Motor neuron (in vitro differentiated cells): ENCODE measurements around the gene CDK5. TPM values are rescaled to one million over a fixed set of nuclear protein-coding genes. Genes with fewer than 3 reads are reported as not detected.

Source experiments
- ATAC-seq, 8 experiments: fragments of 200-7000 bp; cut with Tn5 transposase; replicated peaks in 6 of 8; 2 replicates each; pipeline ENCODE4 v1.8.0; 2021; ENCODE audit warnings: mild to moderate bottlenecking in 8 of 8, moderate library complexity in 8 of 8
- H3K27ac ChIP-seq, 2 donors: fragments of 250-450 bp; sonication (Bioruptor Pico); 2 replicates each; pipeline ENCODE4 v1.9.0; 2021; ENCODE audit warnings: antibody characterized with exemption in 2 of 2, mild to moderate bottlenecking in 2 of 2, moderate library complexity in 1 of 2
- H3K4me1 ChIP-seq, 2 donors: fragments of 250-450 bp; sonication (Bioruptor Pico); replicated peaks in 1 of 2; 2 replicates each; pipeline ENCODE4 v1.6.1; 2021; ENCODE audit warnings: antibody characterized with exemption in 2 of 2, mild to moderate bottlenecking in 2 of 2, moderate library complexity in 1 of 2
- H3K4me3 ChIP-seq, 5 donors: fragments of 250-450 bp; sonication (Bioruptor Pico); 2 replicates each; pipeline ENCODE4 v1.9.0; 2021; ENCODE audit warnings: antibody characterized with exemption in 5 of 5, mild to moderate bottlenecking in 5 of 5, moderate library complexity in 4 of 5
- WGBS, 10 experiments: fragments of 450-650 bp; shearing (Covaris generic); methylation state at CpG; one replicate each; pipeline ENCODE4 v1.0.0; 2022; 5-methylcytosine and 5-hydroxymethylcytosine counted together
- in situ Hi-C, 9 experiments: fragments of 400-800 bp; cut with MboI; loops; one replicate each; pipeline ENCODE4 v1.15.0; 2021; ENCODE audit warnings: low sequenced_read_pairs in 9 of 9, low pct_unique_long_range_greater_than_20kb in 2 of 9; ENCODE audit not compliant: unreplicated experiment in 9 of 9
- total RNA-seq, 8 experiments: library from RNA; unstranded; fragments of 300-600 nt; gene quantifications; 2 replicates each; pipeline versions ENCODE4 v1.2.3 to v1.2.4, GENCODE V29; 2022

Gene CDK5
- total RNA-seq, 8 experiments from 2014 or later: 18.7 to 28.6 (median 22.3) TPM

DNA sequence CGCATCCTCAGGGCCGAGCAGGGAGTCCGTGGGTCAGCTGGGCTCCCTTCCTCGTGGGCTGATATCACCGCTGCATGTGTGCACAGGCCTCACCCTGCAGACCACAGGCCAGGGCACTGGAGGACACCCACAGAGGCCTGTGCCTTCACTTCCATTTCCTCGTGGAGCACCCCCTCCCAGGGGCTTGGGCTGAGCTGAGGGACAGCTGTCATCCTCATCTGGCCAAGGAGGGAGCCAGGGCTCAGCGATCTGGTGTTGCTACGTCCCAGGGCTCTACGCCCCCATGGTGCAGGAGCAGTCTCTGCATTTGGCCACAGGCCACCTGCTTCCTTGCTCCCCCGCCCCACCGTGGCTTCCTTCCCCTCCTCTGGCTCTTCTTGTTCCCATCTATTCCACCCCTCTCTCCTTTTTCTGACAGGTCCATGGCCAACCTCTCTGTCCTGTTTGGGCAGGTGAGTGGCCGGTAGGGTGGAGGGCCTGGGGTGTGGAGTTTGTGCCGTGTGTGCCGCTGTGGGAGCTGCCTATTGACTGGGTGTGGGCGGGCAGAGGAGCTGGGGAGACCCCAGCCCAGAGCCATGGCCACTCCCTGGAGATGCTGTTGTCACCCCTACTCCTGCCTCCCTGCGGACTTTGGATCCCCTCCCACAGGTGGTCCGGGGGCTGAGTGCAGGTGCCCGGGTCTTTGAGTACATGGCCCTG, 17.7 kb downstream of the CDK5 start:
- peak in 2 of 8 experiments; percentile 2 to 4 for ATAC-seq
- Histone ChIP-seq H3K4me1 (peaks cover 0 to 13% of the 10 kb centered on the region in 2 donors), H3K27ac (peak overlapping the region in 1 of 2 donors; percentile 51), H3K4me3 (no peak overlapping the region)
- WGBS, 10 experiments: 0 to 100% (median 40%) methylated on average over 1 to 4 of the region's 18 CpGs; no CpG with 5 or more reads in 3 of the 10 experiments
- in situ Hi-C loops: no loop called here

DNA sequence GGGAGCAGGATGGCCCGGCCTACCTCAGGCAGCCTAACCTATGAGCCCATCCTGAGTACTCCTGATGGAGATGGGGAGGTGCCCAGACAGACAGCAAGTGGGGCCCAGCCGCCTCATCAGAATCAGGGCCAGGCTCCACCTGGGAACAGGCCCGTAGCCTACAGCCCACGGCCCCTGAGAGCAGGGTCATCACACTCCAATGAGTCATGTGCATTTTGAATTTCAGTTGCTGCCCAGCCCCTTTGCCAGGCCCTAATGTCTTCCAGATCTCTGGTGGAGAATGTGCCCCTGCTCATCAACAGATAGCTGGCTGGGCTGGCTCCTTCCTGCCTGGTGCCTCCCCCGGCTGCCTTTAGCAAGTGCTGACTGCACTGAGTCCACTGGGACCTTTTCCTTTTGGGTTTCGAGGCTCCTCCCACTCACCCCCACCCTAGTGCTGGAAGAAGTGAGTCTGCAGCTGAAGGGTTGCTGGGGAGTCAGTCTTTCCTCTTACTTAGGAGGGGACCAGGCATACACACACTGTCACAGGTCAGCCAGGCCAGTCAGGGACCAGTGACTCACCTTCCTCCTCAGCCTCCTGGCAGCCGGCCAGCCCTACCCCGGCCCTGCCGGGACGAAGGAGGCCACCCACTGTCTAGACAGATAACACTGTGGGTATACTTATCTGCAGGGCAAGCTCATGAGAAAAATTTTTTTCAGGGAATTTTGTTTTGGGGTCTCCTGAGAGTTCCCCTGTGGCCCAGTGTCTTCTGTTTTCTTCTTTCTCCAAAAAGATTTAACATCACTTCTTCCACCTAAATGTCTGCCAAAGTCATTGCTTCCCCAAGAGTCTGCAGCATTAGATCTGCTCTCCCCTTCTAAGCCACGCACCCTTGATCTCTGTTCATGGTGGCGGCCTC, 18.5 kb downstream of the CDK5 start:
- in situ Hi-C loops: no loop called here

DNA sequence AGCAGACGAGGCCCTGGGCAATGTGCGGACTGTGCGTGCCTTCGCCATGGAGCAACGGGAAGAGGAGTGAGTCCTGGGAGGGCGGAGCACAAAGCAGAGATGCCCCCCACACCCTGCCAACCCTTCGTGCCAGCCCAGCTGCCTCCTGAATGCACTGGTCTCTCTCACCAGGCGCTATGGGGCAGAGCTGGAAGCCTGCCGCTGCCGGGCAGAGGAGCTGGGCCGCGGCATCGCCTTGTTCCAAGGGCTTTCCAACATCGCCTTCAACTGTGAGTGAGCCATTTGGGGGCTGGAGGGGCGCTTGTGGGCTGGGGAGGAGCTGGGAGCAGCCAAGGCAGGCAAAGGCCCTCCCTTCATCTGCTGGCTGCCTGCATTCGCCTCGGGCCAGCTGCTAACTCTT, 21.8 kb downstream of the CDK5 start:
- H3K27ac ChIP-seq: no peak overlapping the region
- H3K4me1 ChIP-seq: peaks cover 0 to 13% of the 10 kb centered on the region in 2 donors
- WGBS, 10 experiments: 85 to 90% methylated on average over 2 to 9 of the region's 17 CpGs; no CpG with 5 or more reads in 8 of the 10 experiments
- H3K4me3 ChIP-seq: no peak overlapping the region
- in situ Hi-C loops: no loop called here
- ATAC-seq: no peak

More for the DNA sequence above, 18.5 kb downstream of the CDK5 start:
- Histone ChIP-seq H3K4me3 (no peak overlapping the region), H3K27ac (peak overlapping the region in 1 of 2 donors; percentile 76), H3K4me1 (peaks cover 0 to 13% of the 10 kb centered on the region in 2 donors)
- 0 to 80% (median 48%) methylated on average over 1 to 9 of the region's 12 CpGs; no CpG with 5 or more reads in 4 of the 10 experiments for whole genome bisulfite sequencing, 10 experiments
- peak; percentile 87 to 92 (median 91) for ATAC-seq

DNA sequence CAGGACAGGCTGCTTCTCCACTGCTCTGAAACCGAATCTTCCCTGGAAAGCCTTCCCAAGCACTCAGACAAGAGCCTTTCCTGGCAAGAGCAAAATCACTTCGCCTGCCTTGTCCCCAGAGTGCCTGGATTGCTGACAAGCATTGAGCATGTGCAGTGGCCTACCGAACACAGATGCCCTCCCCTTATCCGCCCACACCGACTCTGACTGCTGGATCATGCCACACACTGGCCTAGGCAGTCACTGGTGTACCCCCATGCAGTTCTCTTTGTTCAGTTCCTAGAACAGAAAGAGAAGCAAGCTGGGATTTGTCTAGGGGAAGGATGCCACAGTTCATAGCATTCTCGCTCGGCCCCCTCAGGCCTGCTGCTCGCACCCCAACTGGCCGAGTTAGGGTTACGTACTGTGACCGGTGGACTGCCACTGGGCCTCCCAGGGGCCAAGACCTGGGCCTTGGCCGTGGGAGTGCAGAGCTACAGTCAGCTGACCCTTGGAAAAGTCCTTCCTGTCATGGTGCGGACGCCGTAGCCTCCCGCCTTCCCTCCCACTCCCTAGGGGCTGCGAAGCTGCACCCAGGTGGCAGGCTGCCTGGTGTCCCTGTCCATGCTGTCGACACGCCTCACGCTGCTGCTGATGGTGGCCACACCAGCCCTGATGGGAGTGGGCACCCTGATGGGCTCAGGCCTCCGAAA, 22.5 kb downstream of the CDK5 start:
- in situ Hi-C loops: no loop called here

DNA sequence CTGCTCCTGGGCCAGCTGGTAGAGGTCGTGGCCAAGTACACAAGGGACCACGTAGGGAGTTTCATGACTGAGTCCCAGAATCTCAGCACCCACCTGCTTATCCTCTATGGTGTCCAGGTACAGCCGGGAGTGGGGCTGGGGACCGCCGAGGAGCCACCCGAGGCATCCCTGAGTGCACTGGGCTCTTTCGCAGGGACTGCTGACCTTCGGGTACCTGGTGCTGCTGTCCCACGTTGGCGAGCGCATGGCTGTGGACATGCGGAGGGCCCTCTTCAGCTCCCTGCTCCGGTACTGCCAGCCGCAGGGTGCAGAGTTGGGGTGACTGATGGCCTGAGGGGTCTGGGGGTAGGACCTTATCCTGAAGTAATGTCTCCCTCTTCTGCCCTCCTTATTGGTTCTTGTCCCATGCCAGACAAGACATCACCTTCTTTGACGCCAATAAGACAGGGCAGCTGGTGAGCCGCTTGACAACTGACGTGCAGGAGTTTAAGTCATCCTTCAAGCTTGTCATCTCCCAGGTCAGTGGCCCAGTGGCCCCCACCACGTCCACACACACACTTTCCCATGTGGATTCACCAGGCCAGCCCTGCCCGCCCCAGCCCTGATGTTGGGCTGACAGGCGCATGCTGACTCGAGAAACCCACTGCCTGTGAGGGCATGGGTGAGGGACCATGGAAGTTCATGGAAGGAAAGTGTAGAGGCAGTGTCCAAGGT, 23.2 kb downstream of the CDK5 start:
- no peak for ATAC-seq
- H3K4me1 ChIP-seq: peaks cover 0 to 11% of the 10 kb centered on the region in 2 donors
- WGBS, 10 experiments: 80 to 100% (median 88%) methylated on average over 1 to 12 of the region's 21 CpGs; no CpG with 5 or more reads in 3 of the 10 experiments
- no peak overlapping the region for H3K4me3 ChIP-seq
- H3K27ac ChIP-seq: no peak overlapping the region
- in situ Hi-C loops: no loop called here

More for the DNA sequence above, 22.5 kb downstream of the CDK5 start:
- H3K4me1 ChIP-seq: peaks cover 0 to 13% of the 10 kb centered on the region in 2 donors
- H3K4me3 ChIP-seq: no peak overlapping the region
- ATAC-seq: no peak
- no peak overlapping the region for H3K27ac ChIP-seq
- WGBS, 10 experiments: 60 to 100% (median 83%) methylated on average over 1 to 3 of the region's 21 CpGs; no CpG with 5 or more reads in 5 of the 10 experiments

DNA sequence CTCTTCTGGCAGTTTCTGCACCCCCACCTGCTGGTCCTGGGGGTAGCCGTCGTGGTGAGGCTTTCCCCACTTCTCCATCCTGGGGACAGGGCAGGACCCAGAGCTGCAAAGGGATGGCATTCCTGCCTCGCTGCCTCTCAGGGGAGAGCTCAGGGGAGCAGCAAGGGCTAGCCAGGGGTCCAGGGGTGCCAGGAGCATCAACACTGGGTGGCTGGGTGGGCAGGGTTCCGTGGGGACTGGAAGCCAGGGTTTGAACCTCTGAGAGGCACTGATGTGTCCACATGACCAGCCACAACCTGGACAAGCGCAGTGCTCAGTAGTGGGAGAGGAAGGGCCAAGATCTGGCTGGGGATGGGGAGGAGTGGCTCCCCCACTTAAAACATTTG, 23.8 kb downstream of the CDK5 start:
- H3K4me1 ChIP-seq: peaks cover 4 to 9% of the 10 kb centered on the region in 2 donors
- in situ Hi-C loops: no loop called here
- no peak overlapping the region for H3K4me3 ChIP-seq
- 40 to 100% (median 80%) methylated on average over 1 to 2 of the region's 5 CpGs; no CpG with 5 or more reads in 6 of the 10 experiments for WGBS, 10 experiments
- no peak for ATAC-seq
- no peak overlapping the region for H3K27ac ChIP-seq

DNA sequence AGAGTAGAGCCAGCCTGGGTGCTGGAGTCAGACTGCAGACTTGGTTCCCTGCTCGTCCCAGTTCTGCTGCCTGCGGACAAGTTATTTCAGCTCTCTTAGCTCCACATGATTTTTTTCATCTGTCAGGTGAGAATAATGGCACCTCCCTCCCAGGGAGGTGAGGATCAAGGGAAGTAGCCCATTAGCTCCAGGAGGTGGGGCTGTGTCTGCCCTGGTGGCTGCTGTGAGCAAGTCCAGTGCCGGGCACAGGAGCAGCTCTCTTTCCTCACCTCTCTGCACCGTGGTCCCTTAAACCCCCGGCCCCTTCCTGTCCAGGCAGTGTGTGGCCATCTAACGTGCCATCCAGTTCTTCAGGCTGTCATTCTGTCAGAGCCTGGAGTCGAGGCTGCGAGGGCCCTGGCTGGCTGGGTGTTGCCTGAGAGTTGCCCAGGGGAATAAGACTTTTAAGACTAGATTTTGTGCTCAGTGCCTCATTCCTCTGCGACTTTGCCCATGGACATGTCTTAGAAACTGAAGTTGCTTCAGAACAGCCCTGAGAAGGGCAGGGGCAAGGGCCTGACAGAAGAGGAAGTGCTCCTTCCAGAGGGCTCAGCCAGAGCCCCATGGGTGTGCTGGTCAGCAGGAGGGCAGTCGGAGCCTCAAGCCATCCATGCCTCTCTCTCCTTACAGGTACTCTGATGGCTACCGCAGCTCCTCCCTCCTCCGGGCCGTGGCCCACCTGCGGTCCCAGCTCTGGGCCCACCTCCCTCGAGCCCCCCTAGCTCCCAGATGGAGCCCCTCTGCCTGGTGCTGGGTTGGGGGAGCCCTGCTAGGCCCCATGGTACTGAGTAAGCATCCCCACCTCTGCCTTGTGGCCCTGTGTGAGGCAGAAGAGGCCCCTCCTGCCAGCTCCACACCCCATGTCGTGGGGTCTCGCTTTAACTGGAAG, 24.5 kb downstream of the CDK5 start:
- in situ Hi-C loops: no loop called here
- ATAC-seq: no peak

DNA sequence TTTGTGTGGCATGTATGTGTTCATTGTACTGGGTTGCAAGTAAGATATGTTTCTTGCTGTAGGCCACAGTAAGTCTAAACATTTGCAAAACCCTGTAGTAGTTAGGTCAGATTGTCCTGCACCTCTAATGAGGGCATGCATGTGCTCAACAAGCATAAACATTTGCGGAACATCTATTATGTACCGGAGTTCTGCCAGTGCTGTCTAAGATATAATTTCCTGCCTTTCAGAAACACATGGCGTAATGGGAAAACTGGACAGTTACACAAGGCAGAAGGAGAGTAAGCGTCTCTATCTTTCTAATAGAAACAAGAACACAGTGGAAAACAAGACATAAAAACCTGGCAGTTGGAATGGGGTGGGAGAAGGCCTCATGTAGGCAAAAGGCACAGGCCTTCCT, 26.7 kb downstream of the CDK5 start:
- in situ Hi-C loops: no loop called here
- no peak overlapping the region for H3K27ac ChIP-seq
- WGBS, 10 experiments: 67 to 100% (median 94%) methylated on average over 2 to 4 of the region's 4 CpGs; no CpG with 5 or more reads in 1 of the 10 experiments
- no peak overlapping the region for H3K4me3 ChIP-seq
- no peak for ATAC-seq
- peaks cover 9 to 11% of the 10 kb centered on the region in 2 donors for H3K4me1 ChIP-seq

More for the DNA sequence above, 24.5 kb downstream of the CDK5 start:
- WGBS, 10 experiments: 75 to 100% (median 90%) methylated on average over 1 to 6 of the region's 17 CpGs; no CpG with 5 or more reads in 3 of the 10 experiments
- no peak overlapping the region for H3K27ac ChIP-seq
- no peak overlapping the region for H3K4me3 ChIP-seq
- peaks cover 4 to 6% of the 10 kb centered on the region in 2 donors for H3K4me1 ChIP-seq

DNA sequence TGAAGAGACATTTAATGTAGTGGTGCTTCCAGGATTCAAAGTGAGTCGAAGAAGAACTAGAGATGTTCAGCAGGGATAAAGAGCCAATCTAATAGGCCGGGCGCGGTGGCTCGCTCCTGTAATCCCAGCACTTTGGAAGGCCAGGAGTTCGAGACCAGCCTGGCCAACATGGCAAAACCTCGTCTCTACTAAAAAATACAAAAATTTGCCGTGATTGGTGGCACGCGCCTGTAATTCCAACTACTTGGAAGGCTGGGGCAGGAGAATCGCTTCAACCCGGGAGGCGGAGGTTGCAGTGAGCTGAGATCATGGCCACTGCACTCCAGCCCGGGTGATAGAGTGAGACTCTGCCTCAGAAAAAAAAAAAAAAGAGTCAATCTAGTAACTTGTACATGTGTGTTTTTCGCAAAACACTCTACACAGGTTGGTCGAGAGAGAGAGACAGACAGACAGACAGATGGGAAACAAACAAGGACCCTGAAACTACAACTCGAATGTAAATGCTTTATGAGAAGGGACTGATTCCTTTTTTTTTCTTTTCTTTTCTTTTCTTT, 28.7 kb downstream of the CDK5 start:
- peak in 2 of 8 experiments; percentile 1 to 3 for ATAC-seq
- in situ Hi-C loops: no loop called here
- Histone ChIP-seq H3K4me3 (peak overlapping the region; percentile 77 to 99 (median 89)), H3K27ac (peak overlapping the region; percentile 86 to 87), H3K4me1 (peaks cover 9 to 11% of the 10 kb centered on the region in 2 donors)
- WGBS, 10 experiments: 0 to 91% (median 48%) methylated on average over 1 to 17 of the region's 17 CpGs

DNA sequence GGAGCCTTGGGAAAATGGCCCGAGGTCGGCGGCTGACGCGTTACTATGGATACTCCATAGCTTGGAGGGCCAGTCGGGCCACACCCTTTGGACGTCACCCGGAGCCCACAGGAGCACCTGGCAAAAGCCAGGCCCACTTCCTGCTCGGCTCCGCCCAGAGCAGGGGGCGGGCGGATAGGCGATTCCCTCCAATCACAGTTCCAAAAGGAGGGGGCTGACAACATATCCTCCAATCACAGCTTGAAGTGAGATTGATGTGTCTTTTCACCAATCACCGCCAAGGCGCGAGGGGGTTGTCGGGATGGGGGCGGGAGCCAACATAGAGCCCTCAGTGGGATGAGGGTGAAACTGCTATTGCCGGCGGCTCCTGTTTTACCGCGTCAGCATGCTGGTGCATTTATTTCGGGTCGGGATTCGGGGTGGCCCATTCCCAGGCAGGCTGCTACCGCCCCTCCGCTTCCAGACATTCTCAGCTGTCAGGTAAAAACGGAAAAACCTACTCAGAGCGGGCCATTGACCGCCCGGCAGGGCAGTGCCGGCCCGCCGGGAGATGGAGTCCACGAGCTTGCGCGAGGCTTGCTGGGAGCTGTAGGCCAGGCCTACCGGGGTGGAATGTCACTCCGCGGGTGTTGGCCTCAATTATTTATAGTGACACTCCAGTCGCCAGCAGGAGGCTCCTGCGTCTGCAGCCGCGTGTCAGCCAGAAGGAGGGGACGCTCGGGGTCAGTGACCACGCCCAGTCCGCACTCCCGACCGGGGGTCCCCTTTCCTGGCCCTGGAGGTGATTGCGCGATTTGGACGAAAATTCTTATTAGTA, 29.4 kb downstream of the CDK5 start, which contains the start of gene ABCB8:
Gene ABCB8, plus strand, starts transcription at position 320 of the 817 bp plus-strand sequence. Its CDS starts 66 bp downstream, at position 386.
- in situ Hi-C loops: no loop called here
- ATAC-seq: peak; percentile 86 to 95 (median 92)
- peak within 1 kb of the TSS; percentile 77 to 99 (median 89) for H3K4me3 ChIP-seq
- peak within 1 kb of the TSS; percentile 86 to 87 for H3K27ac ChIP-seq
- H3K4me1 ChIP-seq: peaks cover 9 to 11% of the 10 kb centered on the region in 2 donors
- 0 to 20% (median 1%) methylated on average over 1 to 22 of the region's 53 CpGs; no CpG with 5 or more reads in 2 of the 10 experiments for WGBS, 10 experiments
